Spinal cord (tissue), 10 donors: ENCODE measurements around the gene STXBP6. TPM values are rescaled to one million over a fixed set of nuclear protein-coding genes. Genes with fewer than 3 reads are reported as not detected.
A peak's percentile ranks its signal among the peaks of the same experiment; 100 is the strongest.

Experiments
- DNase-seq, 6 donors: peaks; one replicate each; pipeline versions ENCODE4 v3.0.0 to v3.0.0-alpha.2; 2013 to 2015; ENCODE audit warnings: low spot score in 6 of 6, low read depth in 4 of 6
- H3K27ac ChIP-seq: one replicate; pipeline ENCODE4 v1.5.1; 2013; ENCODE audit warnings: low read depth, low read length, control low read depth
- H3K27me3 ChIP-seq: one replicate; pipeline ENCODE4 v1.6.1; 2013; ENCODE audit warnings: low read length; ENCODE audit not compliant: control insufficient read depth, insufficient read depth
- H3K36me3 ChIP-seq: one replicate; pipeline ENCODE4 v1.6.1; 2013; ENCODE audit warnings: low read length; ENCODE audit not compliant: control insufficient read depth, insufficient read depth
- H3K4me1 ChIP-seq: one replicate; pipeline ENCODE4 v1.6.1; 2013; ENCODE audit warnings: low read length; ENCODE audit not compliant: control insufficient read depth, insufficient read depth
- H3K4me3 ChIP-seq: one replicate; pipeline ENCODE4 v1.5.1; 2013; ENCODE audit warnings: low read depth, low read length, control low read depth
- H3K9me3 ChIP-seq: one replicate; pipeline ENCODE4 v1.6.1; 2013; ENCODE audit warnings: low read length; ENCODE audit not compliant: control insufficient read depth, insufficient read depth
- WGBS: methylation state at CpG from one replicate; pipeline ENCODE4 v1.1.5; 2013; ENCODE audit warnings: missing lambda C conversion rate; ENCODE audit not compliant: insufficient coverage; 5-methylcytosine and 5-hydroxymethylcytosine counted together
- polyA plus RNA-seq, 2 donors: library from polyadenylated mRNA; unstranded; fragments of 120-200 nt; gene quantifications; one replicate each; pipeline ENCODE4 v1.2.1, GENCODE V29; 2013; ENCODE audit not compliant: insufficient read length in 2 of 2
- total RNA-seq, 2 donors: library from RNA; depleted of rRNA in 1 of 2; stranded (reverse); fragments of 120-200 nt in 1 of 2; fragments of >200 nt in 1 of 2; gene quantifications; one replicate each; pipeline versions ENCODE4 v1.2.3 to v1.2.4, GENCODE V29; 2013 to 2014
- donor health status: healthy.

STXBP6 gene
- total and polyA plus RNA-seq, 4 donors: 24.5 to 49.3 (median 36.9) TPM

DNA sequence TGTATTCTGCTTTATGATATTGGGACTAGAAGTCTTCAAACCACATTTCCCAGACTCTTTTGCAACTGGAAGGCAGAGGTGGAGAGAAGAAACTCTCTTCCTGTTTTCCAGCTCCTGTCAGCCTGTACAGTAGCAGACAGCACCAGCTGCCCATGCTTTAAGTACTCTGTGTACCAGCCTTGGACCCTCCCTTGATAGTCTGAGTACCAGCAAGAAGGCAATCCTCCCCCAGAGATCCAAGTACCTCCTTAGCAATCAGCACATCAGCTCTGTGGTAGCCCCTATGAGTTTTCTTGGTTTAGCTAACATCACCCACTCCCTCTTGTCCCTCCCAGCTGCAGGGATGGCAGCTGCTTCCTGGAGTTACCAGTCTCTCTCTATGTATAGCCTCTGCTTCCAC lies 56.3 kb downstream of the STXBP6 start:
- Histone ChIP-seq H3K4me3 (no peak overlapping the region), H3K27me3 (no peaks in the 10 kb centered on the region), H3K9me3 (no peaks in the 10 kb centered on the region), H3K36me3 (no peaks in the 10 kb centered on the region), H3K27ac (no peak overlapping the region), H3K4me1 (no peaks in the 10 kb centered on the region)
- no peak for DNase-seq

DNA sequence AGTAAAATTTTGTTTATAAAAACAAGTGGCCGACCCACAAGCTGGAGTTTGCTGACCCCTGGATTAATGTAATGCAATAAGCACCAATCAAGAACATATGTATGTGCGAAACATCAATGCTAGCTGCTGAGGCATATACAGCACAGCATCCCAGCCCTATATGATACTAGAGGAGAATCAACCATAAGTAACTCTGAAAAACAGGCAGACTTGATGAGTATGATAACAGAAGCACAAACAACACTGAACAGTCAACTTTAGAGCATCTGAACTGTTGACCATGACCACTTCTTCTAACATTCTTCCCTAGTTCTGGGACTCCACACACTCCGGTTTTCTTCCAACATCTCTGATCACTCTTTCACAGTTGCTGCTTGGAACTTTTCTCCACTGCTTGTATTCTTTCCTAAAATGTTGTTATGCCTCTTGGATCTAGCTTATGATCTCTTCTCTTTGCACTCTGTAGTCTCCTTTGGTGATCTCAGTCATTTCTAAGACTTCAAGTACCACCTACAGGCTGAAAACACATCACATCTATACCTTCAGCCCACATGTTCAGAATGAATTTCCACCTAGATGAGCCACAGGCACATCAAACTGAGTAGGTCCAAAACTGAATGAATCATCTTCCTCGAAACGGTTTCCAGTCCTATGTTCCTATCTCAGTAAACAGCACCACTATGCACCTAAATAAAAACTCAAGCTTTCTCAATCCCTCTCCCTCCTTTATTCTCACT lies 57.2 kb downstream of the STXBP6 start:
- no peak for DNase-seq
- no peaks in the 10 kb centered on the region for H3K9me3 ChIP-seq
- H3K27ac ChIP-seq: no peak overlapping the region
- WGBS: 100% methylated on average over 3 of the region's 5 CpGs
- H3K4me3 ChIP-seq: no peak overlapping the region
- no peaks in the 10 kb centered on the region for H3K36me3 ChIP-seq
- no peaks in the 10 kb centered on the region for H3K4me1 ChIP-seq
- no peaks in the 10 kb centered on the region for H3K27me3 ChIP-seq

GRCh38 chr14:24991821-24992220 lies 58.1 kb downstream of the STXBP6 start:
- Histone ChIP-seq H3K27ac (no peak overlapping the region), H3K27me3 (no peaks in the 10 kb centered on the region), H3K36me3 (no peaks in the 10 kb centered on the region), H3K9me3 (no peaks in the 10 kb centered on the region), H3K4me1 (no peaks in the 10 kb centered on the region), H3K4me3 (no peak overlapping the region)
- 79% methylated on average over 6 of the region's 6 CpGs for WGBS
- no peak for DNase-seq

DNA sequence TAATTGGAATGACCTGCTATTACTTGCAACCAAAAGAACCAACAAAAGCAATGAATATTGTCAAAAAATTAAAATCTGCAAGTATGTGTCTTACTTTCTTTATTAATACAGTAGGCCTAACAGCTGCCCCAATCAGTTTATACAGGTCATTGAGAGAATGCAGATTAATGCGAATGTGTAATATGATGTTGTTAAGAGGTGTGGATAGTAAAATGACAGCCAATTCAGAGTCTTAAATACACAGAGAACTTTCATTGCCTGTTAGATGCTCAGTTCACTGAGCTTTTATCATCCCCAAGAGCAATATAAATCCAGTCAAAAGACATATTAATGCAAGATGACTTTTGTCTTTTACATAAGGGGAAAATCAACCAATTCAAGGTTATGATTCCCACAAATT lies 58.7 kb downstream of the STXBP6 start:
- Histone ChIP-seq H3K27me3 (no peaks in the 10 kb centered on the region), H3K36me3 (no peaks in the 10 kb centered on the region), H3K4me1 (peaks cover under 1% of the 10 kb centered on the region), H3K27ac (no peak overlapping the region), H3K4me3 (no peak overlapping the region), H3K9me3 (no peaks in the 10 kb centered on the region)
- no CpG with 5 or more reads among the region's 1 CpG for WGBS
- no peak for DNase-seq

GRCh38 chr14:24990773-24991172 lies 59.2 kb downstream of the STXBP6 start:
- no peaks in the 10 kb centered on the region for H3K9me3 ChIP-seq
- DNase-seq: no peak
- H3K4me3 ChIP-seq: no peak overlapping the region
- H3K4me1 ChIP-seq: peaks cover 3% of the 10 kb centered on the region
- no peaks in the 10 kb centered on the region for H3K36me3 ChIP-seq
- no peak overlapping the region for H3K27ac ChIP-seq
- H3K27me3 ChIP-seq: no peaks in the 10 kb centered on the region

DNA sequence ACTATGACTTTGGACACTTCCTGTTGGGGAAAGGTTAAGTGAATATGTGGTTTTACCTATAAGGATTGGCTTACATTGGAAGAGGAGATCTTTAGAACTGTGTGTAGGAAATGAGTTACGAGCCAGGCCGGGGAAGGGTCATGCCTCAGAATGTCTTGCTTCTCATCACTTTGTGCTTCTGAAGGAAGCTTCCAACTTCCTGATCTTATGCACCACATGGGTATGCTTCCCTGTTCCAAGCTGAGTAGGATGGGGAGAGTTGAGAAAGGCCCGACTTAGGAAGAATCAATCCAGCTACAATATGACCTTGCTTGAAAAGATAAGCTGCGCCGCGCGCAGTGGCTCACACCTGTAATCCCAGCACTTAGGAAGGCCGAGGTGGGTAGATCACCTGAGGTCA lies 59.9 kb downstream of the STXBP6 start:
- WGBS: 100% methylated on average over 1 of the region's 8 CpGs
- peaks cover 3% of the 10 kb centered on the region for H3K4me1 ChIP-seq
- DNase-seq: no peak

GRCh38 chr14:24988760-24989159 lies 61.2 kb downstream of the STXBP6 start:
- no peak overlapping the region for H3K4me3 ChIP-seq
- H3K27ac ChIP-seq: no peak overlapping the region
- WGBS: 88% methylated on average over 2 of the region's 5 CpGs
- peaks cover 3% of the 10 kb centered on the region for H3K4me1 ChIP-seq
- H3K36me3 ChIP-seq: no peaks in the 10 kb centered on the region
- no peak for DNase-seq
- H3K27me3 ChIP-seq: no peaks in the 10 kb centered on the region
- H3K9me3 ChIP-seq: no peaks in the 10 kb centered on the region

More for the DNA sequence above, 59.9 kb downstream of the STXBP6 start:
- Histone ChIP-seq H3K36me3 (no peaks in the 10 kb centered on the region), H3K4me3 (no peak overlapping the region), H3K9me3 (no peaks in the 10 kb centered on the region), H3K27me3 (no peaks in the 10 kb centered on the region), H3K27ac (no peak overlapping the region)

DNA sequence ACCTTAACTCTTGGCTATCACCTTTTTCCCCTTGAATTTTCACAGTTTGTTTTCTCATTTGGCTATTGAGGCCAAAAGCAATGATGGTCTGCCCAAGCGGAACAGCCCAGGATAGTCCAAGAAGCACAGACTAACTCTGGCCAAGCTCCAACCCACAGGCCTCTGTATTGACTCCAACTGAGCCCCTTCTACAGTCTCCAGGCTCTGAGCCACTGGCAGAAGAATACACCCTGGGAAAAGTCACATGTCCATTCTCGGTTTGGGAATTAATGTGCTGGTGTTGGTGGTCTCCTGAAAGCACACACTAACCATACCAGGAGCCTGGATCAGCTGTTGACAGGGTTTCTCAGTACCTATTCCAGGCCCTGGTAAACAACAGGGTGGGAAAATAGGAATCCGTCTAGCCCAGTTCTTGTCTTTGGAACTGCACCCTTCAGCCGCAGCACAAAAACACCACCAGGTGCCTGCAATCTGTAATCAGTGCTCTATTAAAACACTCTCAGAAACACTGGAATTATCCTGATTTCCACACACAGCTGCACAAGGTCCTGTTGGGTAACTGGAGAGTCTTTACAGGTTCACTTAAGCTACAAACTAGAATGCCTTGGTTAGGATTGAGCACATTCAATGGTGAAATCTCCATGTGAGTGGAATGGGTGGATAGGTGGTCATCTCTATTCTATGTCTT lies 63.6 kb downstream of the STXBP6 start:
- Histone ChIP-seq H3K4me1 (peaks cover 3% of the 10 kb centered on the region), H3K4me3 (no peak overlapping the region), H3K36me3 (no peaks in the 10 kb centered on the region), H3K27ac (peak overlapping the region; percentile 17), H3K9me3 (no peaks in the 10 kb centered on the region), H3K27me3 (no peaks in the 10 kb centered on the region)
- DNase-seq: peak in 1 of 6 donors; percentile 80
- 50% methylated on average over 3 of the region's 4 CpGs for WGBS

DNA sequence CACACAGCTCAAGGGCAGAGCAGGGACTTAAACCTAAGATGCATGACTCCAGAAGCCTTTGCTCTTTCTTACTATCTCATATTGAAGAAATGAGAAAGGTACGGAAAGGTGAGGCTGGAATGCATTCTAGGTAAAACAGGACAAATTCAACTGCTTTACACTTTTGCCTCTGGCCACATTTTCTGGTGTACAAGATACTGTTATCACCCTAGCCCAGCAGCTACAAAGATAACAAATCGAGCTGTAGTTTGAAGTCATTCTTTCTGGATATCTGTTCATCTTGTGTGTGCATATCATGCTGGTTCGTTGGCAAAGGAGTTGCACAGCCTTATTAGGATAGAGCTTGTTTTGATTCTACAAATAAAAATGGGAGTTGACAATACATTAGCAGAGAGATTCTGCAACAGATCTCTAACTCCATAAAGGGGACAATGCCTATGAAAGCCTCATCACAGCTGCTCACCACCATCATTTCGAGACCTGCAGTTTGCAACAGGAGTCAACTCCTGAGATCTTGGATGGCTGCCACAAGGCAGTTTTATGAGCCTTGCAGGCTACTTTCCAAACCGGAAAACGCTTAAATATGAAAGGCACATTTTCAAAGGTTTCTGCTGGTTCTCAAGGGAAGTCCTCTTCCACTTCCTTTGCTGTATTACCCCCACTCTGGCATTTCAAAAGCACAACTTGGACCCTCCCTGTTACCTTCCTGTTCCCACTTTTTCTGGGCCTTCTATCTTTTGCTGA lies 64.9 kb downstream of the STXBP6 start:
- H3K27ac ChIP-seq: peak overlapping the region; percentile 53
- H3K4me3 ChIP-seq: no peak overlapping the region
- WGBS: 78% methylated on average over 3 of the region's 6 CpGs

More for the DNA sequence above, 64.9 kb downstream of the STXBP6 start:
- H3K4me1 ChIP-seq: peaks cover 3% of the 10 kb centered on the region
- DNase-seq: peak in 2 of 6 donors; percentile 54 to 63
- no peaks in the 10 kb centered on the region for H3K36me3 ChIP-seq
- H3K27me3 ChIP-seq: no peaks in the 10 kb centered on the region
- no peaks in the 10 kb centered on the region for H3K9me3 ChIP-seq
